Nephron progenitor cell (in vitro differentiated cells): ENCODE measurements around the gene ANKRD2.
"Not testable (repeated sequence)": the region's sequence is repeated elsewhere in the genome, so short reads cannot be mapped to it uniquely, and the experiment has no call there.

ENCODE experiments used
- DNase-seq: peaks from one replicate; pipeline ENCODE4 v3.0.0; 2021
- H3K27ac Mint-ChIP-seq: 2 replicates; pipeline ENCODE4 v1.8.0; 2021; ENCODE audit warnings: mild to moderate bottlenecking, moderate library complexity, mixed read lengths
- H3K27me3 Mint-ChIP-seq: 2 replicates; pipeline ENCODE4 v1.8.0; 2021; ENCODE audit warnings: mild to moderate bottlenecking, low read depth, mixed read lengths; ENCODE audit not compliant: poor library complexity
- H3K36me3 Mint-ChIP-seq: 2 replicates; pipeline ENCODE4 v1.8.0; 2021; ENCODE audit warnings: low read depth, mixed read lengths
- H3K4me1 Mint-ChIP-seq: 2 replicates; pipeline ENCODE4 v1.8.0; 2021; ENCODE audit warnings: mixed read lengths
- H3K4me3 Mint-ChIP-seq: 2 replicates; pipeline ENCODE4 v1.8.0; 2021; ENCODE audit warnings: mild to moderate bottlenecking, moderate library complexity, mixed read lengths
- H3K9me3 Mint-ChIP-seq: 2 replicates; pipeline ENCODE4 v1.8.0; 2021; ENCODE audit warnings: mild to moderate bottlenecking, moderate library complexity, mixed read lengths
- TF ChIP-seq, protein P1 (sequence below): fragments of 200-600 bp; sonication (generic); IDR thresholded peaks from 2 replicates; pipeline ENCODE4 v1.5.0; 2021; ENCODE audit warnings: antibody characterized with exemption

ANKRD2 gene, protein sequence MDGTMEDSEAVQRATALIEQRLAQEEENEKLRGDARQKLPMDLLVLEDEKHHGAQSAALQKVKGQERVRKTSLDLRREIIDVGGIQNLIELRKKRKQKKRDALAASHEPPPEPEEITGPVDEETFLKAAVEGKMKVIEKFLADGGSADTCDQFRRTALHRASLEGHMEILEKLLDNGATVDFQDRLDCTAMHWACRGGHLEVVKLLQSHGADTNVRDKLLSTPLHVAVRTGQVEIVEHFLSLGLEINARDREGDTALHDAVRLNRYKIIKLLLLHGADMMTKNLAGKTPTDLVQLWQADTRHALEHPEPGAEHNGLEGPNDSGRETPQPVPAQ

DNA sequence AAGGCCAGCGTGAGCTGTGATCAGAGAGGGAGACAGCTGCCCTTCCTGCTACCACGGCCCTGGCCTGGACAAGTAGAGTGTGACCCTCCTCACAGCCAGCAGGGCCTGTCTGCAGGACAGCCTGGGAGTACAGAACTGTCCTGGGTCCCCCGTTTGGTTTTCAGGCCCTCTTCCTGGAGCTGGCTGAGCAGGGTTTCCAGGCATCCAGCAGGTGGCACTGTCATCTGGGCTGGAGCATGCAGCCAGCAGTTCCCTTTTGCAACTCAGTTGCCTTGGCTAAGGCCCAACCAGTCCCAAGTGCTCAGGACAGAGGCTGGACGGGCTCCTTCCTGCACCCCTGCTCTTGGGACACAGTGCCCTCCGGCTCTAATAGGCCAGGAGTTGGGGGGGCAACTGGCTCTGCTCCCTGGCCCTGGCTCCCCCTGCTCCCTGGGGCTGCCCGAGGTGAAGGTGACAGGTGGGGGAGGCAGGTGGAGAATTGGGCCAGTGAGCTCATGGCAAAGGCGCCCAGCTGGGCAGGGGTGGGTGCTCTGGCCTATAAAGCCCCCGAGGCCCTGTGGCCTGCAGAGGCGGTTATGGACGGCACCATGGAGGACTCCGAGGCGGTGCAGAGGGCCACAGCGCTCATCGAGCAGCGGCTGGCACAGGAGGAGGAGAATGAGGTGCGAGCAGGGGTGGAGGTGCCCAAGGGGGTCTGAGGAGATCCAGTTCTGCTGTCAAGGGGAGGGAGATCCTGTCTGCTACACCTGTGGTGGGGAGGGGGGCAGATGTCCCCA is at the start of gene ANKRD2:
Gene ANKRD2, plus strand, starts transcription at position 566 of the 776 bp plus-strand sequence. Its CDS starts 10 bp downstream, at position 576.
- Mint-ChIP-seq H3K36me3 (no peaks in the 10 kb centered on the region), H3K4me3 (no peak within 1 kb of the TSS), H3K27me3 (no peaks in the 10 kb centered on the region), H3K9me3 (no peaks in the 10 kb centered on the region), H3K27ac (peak within 1 kb of the TSS; percentile 23), H3K4me1 (peaks cover 24% of the 10 kb centered on the region)
- TF ChIP-seq, protein P1, sequence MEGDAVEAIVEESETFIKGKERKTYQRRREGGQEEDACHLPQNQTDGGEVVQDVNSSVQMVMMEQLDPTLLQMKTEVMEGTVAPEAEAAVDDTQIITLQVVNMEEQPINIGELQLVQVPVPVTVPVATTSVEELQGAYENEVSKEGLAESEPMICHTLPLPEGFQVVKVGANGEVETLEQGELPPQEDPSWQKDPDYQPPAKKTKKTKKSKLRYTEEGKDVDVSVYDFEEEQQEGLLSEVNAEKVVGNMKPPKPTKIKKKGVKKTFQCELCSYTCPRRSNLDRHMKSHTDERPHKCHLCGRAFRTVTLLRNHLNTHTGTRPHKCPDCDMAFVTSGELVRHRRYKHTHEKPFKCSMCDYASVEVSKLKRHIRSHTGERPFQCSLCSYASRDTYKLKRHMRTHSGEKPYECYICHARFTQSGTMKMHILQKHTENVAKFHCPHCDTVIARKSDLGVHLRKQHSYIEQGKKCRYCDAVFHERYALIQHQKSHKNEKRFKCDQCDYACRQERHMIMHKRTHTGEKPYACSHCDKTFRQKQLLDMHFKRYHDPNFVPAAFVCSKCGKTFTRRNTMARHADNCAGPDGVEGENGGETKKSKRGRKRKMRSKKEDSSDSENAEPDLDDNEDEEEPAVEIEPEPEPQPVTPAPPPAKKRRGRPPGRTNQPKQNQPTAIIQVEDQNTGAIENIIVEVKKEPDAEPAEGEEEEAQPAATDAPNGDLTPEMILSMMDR, result peak; percentile 77
- DNase-seq, result peak; percentile 74

DNA sequence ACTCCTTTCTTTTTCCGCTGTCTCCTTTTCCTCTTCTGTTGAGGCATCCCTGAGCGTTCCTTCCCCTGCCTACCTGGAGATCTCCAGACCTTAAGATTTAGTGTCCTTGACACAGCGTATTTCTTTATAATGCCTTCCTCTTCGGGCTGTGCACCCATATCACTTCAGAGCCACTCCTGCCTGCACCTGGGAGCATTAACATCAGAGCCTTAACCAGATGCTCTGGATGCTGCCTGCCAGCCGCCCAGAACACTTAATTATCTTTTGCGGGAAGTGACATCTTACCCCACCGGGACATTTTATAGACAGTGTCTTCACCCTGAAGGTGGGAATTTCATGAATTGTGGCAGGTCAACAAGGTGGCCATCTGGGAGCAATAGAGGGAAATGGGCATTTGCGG is 49.6 kb upstream of the ANKRD2 start:
- Mint-ChIP-seq H3K4me3 (no peak overlapping the region), H3K4me1 (peaks cover 36% of the 10 kb centered on the region)
- TF ChIP-seq, protein P1, result no peak

DNA sequence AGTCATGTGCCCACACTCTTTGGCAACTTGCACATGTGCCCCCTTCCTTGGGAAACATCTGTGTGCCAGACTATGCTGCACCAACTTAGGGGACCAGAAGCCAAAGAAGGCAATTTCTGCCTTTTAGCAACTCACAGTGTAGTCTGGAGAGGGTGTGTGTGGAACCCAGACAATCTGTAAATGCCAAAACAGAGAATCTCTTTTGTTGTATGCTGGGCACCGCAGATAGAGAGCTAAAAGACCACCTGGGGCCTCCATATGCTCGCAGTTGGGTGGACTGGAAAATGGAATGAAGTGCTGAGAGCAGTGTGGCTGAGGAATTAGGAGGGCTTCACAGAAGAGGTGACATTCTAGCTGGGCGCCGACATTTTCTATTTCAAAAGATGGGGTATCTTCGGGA is 47.5 kb upstream of the ANKRD2 start:
- Mint-ChIP-seq H3K36me3 (peaks cover 5% of the 10 kb centered on the region), H3K27me3 (peaks cover 23% of the 10 kb centered on the region), H3K27ac (no peak overlapping the region), H3K4me1 (peaks cover 32% of the 10 kb centered on the region), H3K9me3 (peaks cover 31% of the 10 kb centered on the region), H3K4me3 (no peak overlapping the region)
- TF ChIP-seq, protein P1, result no peak
- no peak for DNase-seq

More for the DNA sequence above, 49.6 kb upstream of the ANKRD2 start:
- DNase-seq, result no peak
- H3K9me3 Mint-ChIP-seq, result peaks cover 20% of the 10 kb centered on the region
- H3K27me3 Mint-ChIP-seq, result peaks cover 23% of the 10 kb centered on the region
- H3K36me3 Mint-ChIP-seq, result no peaks in the 10 kb centered on the region
- peak overlapping the region; percentile 65 for H3K27ac Mint-ChIP-seq

DNA sequence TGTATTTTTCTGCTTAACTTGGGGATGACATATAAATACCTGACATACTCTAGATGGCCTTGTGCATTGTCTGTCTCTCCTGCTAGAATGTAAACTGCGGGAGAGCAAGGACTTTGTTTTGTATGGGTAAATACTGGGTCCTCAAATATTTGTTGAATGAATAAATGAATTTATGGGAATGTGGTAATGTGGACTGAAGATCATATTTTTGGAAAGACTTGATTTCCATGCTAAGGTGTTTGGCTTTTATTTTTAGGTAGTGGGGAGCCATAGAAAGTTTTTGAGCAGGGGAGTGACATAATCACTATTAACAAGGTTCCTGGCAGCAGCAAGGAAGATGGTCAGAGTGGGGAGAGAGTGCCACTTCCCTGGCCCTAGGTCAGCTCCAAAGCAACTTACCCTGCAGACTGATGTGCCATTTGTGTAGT is 46.9 kb upstream of the ANKRD2 start:
- Mint-ChIP-seq H3K9me3 (peaks cover 32% of the 10 kb centered on the region), H3K36me3 (peaks cover 6% of the 10 kb centered on the region), H3K27ac (no peak overlapping the region), H3K27me3 (peaks cover 23% of the 10 kb centered on the region), H3K4me1 (peaks cover 29% of the 10 kb centered on the region), H3K4me3 (no peak overlapping the region)
- no peak for DNase-seq
- TF ChIP-seq, protein P1, result no peak

DNA sequence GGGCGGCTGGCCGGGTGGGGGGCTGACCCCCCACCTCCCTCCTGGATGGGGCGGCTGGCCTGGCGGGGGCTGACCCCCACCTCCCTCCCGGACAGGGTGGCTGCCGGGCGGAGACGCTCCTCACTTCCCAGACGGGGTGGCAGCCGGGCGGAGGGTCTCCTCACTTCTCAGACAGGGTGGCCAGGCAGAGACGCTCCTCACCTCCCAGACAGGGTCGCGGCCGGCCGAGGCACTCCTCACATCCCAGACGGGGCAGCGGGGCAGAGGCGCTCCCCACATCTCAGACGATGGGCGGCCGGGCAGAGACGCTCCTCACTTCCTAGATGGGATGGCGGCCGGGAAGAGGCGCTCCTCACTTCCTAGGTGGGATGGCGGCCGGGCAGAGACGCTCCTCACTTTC is 43.7 kb upstream of the ANKRD2 start:
- H3K27ac Mint-ChIP-seq, H3K36me3 Mint-ChIP-seq, H3K4me3 Mint-ChIP-seq, DNase-seq, H3K27me3 Mint-ChIP-seq: not testable (repeated sequence)
- H3K4me1 Mint-ChIP-seq, result peaks cover 29% of the 10 kb centered on the region
- peaks cover 32% of the 10 kb centered on the region for H3K9me3 Mint-ChIP-seq

DNA sequence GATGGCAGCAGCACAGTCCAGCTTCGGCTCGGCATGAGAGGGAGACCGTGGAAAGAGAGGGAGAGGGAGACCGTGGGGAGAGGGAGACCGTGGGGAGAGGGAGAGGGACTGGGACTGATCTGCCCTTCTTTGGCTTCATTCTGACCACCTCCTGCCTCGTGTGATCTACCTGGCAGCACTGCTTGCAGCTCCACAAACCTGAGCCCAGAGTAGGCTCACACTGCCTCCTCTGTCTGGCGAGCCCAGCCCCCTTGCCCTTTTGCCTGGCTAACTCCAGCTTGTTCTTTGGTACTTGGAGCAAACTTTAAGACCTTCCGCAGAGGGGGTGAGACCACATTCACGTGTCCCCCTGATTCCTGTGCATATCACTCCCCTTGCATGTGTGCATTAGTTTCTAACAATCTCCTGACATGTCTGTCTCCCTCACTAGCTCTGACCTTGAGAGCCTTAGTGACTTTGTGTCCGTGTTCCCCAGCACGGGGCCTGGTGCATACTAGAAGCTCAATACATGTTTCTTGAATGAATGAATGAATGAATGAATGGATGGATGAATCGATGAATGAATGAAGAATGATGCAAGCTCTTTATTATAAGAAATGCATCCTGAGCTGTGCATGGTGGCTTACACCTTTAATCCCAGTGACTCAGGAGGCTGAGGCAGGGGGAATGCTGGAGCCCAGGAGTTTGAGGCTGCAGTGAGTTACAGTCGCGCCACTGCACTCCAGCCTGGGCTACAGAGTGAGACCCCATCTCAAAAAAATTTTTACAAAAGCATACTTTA is 42.7 kb upstream of the ANKRD2 start:
- TF ChIP-seq, protein P1, result no peak
- Mint-ChIP-seq H3K4me1 (peaks cover 38% of the 10 kb centered on the region), H3K27me3 (peaks cover 5% of the 10 kb centered on the region), H3K27ac (no peak overlapping the region), H3K9me3 (peaks cover 32% of the 10 kb centered on the region), H3K36me3 (peaks cover 6% of the 10 kb centered on the region), H3K4me3 (no peak overlapping the region)
- DNase-seq, result no peak
